Left ventricle myocardium inferior (tissue), 1 donor: Measurements from ENCODE around the gene SP2. TPM values are rescaled to one million over a fixed set of nuclear protein-coding genes. Genes with fewer than 3 reads are reported as not detected.

Source experiments
- DNase-seq: peaks from one replicate; pipeline ENCODE4 v3.0.0-alpha.2; 2020
- H3K27ac ChIP-seq: fragments of 200-600 bp; replicated peaks from 2 replicates; pipeline ENCODE4 v1.8.0; 2021
- H3K27me3 ChIP-seq: fragments of 200-600 bp; 2 replicates; pipeline ENCODE4 v1.8.0; 2021; ENCODE audit warnings: low read depth
- H3K36me3 ChIP-seq: fragments of 200-600 bp; 2 replicates; pipeline ENCODE4 v1.8.0; 2021
- H3K4me1 ChIP-seq: fragments of 200-600 bp; 2 replicates; pipeline ENCODE4 v1.8.0; 2021
- H3K4me3 ChIP-seq: fragments of 200-600 bp; 2 replicates; pipeline ENCODE4 v1.8.0; 2021; ENCODE audit warnings: mild to moderate bottlenecking, moderate library complexity
- H3K9me3 ChIP-seq: fragments of 200-600 bp; replicated peaks from 2 replicates; pipeline ENCODE4 v1.8.0; 2021
- intact Hi-C: fragments of 100-400 bp; cut with micrococcal nuclease; formaldehyde crosslinking; loops from one replicate; pipeline ENCODE4 v1.11.0; 2022
- total RNA-seq: library from RNA; stranded (reverse); fragmentation: NEBNext Ultra II Directional; extraction: Animal tissue kit (Norgen Biotek cat#: 25700); gene quantifications from one replicate; pipeline ENCODE4 v1.2.1, GENCODE V29; 2021
- TF ChIP-seq, protein P1 (sequence below): fragments of 200-600 bp; IDR thresholded peaks from 2 replicates; pipeline ENCODE4 v1.8.0; 2021; ENCODE audit warnings: antibody characterized with exemption, mild to moderate bottlenecking, borderline replicate concordance
- donor health status: DM: no; HTN: yes; CAD: no; lungs with severe emphysema.

SP2 gene
- total RNA-seq, 1 donor from 2014 or later, result 13.9 TPM

DNA sequence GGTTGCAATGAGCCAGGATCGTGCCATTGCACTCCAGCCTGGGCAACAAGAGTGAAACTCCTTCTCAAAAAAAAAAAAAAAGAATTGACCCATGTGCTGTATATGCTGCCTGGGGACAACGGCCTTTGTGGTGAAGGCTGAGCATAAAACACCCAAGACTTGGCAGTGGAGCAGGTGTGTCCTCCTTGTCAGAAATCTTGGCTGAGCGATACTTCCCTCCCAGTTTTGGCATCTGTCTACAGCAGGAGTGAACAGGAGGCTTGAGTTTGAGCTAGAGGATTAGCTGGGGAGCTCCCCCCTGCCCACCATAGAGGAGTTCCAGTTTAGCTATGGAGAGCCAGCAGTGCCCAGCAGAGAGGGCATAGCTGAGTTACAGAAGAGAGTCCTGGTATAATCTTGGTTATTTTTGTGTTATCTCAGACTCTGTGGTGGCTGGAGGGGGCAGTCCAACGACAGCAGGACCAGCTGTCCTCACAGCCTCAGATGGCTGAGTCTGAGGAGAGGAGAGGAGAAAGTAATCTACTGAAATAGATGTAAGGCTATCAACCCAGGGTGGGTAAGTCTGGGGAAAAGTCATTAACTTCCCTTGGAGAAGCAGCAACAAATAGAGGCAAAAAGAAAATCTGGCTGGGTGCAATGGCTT is 18.4 kb downstream of the SP2 start:
- TF ChIP-seq, protein P1, sequence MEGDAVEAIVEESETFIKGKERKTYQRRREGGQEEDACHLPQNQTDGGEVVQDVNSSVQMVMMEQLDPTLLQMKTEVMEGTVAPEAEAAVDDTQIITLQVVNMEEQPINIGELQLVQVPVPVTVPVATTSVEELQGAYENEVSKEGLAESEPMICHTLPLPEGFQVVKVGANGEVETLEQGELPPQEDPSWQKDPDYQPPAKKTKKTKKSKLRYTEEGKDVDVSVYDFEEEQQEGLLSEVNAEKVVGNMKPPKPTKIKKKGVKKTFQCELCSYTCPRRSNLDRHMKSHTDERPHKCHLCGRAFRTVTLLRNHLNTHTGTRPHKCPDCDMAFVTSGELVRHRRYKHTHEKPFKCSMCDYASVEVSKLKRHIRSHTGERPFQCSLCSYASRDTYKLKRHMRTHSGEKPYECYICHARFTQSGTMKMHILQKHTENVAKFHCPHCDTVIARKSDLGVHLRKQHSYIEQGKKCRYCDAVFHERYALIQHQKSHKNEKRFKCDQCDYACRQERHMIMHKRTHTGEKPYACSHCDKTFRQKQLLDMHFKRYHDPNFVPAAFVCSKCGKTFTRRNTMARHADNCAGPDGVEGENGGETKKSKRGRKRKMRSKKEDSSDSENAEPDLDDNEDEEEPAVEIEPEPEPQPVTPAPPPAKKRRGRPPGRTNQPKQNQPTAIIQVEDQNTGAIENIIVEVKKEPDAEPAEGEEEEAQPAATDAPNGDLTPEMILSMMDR, result no peak
- intact Hi-C loops, result no loop called here
- Histone ChIP-seq H3K27me3 (no peaks in the 10 kb centered on the region), H3K36me3 (peaks cover 12% of the 10 kb centered on the region), H3K9me3 (no peaks in the 10 kb centered on the region), H3K27ac (peak overlapping the region; percentile 71), H3K4me3 (no peak overlapping the region), H3K4me1 (peaks cover 47% of the 10 kb centered on the region)
- no peak for DNase-seq

DNA sequence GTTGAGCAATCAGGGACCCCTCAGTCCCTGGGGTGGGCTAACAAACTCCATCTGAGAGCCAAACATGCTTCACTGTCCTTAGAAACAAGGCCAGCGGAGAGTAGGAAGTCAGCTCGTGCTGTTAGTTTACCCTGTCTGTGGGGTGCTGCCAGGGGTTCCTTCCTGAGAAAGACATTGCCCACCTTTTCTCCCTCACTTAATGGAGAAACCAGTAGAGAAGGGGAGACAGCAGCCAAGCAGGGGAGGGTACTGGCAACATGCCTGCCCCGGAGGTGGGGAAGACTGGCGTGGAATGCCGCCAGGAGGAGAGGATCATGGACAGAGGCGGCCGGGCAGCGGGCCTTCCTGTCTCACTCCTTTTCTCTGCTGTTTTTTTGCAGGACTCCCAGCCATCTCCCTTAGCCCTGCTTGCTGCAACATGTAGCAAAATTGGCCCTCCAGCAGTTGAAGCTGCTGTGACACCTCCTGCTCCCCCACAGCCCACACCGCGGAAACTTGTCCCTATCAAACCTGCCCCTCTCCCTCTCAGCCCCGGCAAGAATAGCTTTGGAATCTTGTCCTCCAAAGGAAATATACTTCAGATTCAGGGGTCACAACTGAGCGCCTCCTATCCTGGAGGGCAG is 19.9 kb downstream of the SP2 start:
- no peaks in the 10 kb centered on the region for H3K9me3 ChIP-seq

DNA sequence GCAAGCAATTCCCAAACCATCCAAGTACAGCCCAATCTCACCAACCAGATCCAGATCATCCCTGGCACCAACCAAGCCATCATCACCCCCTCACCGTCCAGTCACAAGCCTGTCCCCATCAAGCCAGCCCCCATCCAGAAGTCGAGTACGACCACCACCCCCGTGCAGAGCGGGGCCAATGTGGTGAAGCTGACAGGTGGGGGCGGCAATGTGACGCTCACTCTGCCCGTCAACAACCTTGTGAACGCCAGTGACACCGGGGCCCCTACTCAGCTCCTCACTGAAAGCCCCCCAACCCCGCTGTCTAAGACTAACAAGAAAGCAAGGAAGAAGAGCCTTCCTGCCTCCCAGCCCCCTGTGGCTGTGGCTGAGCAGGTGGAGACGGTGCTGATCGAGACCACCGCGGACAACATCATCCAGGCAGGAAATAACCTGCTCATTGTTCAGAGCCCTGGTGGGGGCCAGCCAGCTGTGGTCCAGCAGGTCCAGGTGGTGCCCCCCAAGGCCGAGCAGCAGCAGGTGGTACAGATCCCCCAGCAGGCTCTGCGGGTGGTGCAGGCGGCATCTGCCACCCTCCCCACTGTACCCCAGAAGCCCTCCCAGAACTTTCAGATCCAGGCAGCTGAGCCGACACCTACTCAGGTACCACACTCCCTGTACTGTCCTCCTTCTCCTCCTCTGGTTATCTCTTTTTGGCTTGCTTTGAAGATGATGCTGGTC is 20.6 kb downstream of the SP2 start:
- Histone ChIP-seq H3K9me3 (no peaks in the 10 kb centered on the region), H3K4me3 (no peak overlapping the region), H3K4me1 (peaks cover 41% of the 10 kb centered on the region), H3K27ac (peak overlapping the region; percentile 71), H3K27me3 (no peaks in the 10 kb centered on the region), H3K36me3 (peaks cover 21% of the 10 kb centered on the region)
- TF ChIP-seq, protein P1, result no peak
- no peak for DNase-seq
- intact Hi-C loops, result no loop called here

More for the DNA sequence above, 19.9 kb downstream of the SP2 start:
- Histone ChIP-seq H3K36me3 (peaks cover 13% of the 10 kb centered on the region), H3K27ac (peak overlapping the region; percentile 71), H3K4me1 (peaks cover 41% of the 10 kb centered on the region), H3K4me3 (peak overlapping the region; percentile 3), H3K27me3 (no peaks in the 10 kb centered on the region)
- peak; percentile 73 for DNase-seq
- TF ChIP-seq, protein P1, result no peak
- intact Hi-C loops, result no loop called here

DNA sequence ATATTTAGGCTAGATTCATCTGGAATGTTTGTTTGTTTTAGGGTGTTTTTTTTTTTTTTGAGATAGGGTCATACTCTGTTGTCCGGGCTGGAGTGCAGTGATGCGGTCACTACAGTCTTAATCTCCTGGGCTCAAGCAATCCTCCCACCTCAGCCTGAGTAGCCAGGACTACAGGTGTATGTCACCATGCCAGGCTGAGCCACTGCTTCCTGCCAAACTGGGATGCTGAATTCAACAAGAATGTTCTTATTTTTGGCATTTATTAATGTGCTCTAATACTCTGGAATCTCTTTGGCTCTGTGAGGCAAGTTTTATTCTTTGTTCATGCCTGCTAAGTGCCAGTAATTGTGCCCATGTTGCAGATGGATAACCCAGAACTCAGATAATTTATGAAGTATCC is 21.5 kb downstream of the SP2 start:
- Histone ChIP-seq H3K4me1 (peaks cover 41% of the 10 kb centered on the region), H3K36me3 (peaks cover 28% of the 10 kb centered on the region), H3K27ac (no peak overlapping the region), H3K9me3 (no peaks in the 10 kb centered on the region), H3K27me3 (no peaks in the 10 kb centered on the region), H3K4me3 (no peak overlapping the region)
- TF ChIP-seq, protein P1, result no peak
- no peak for DNase-seq
- intact Hi-C loops, result no loop called here

DNA sequence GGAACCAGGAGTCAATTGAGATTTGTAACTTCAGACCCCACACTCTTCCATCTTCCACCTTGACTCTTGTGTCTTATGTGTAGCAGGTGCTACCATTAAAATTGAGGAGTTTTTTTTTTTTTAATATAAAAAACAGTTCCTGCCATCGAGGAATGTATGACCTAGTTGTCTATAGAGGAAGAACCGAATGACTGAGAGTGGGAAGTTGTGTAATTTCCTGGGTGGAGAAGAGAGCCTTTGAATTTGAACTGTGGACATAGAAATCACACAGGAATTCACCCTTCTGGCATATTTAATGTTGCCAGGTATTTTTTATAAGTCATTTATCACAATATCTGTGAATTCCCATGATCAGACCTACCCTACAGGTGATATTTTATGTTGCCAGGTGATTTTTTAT is 22.0 kb downstream of the SP2 start:
- H3K27ac ChIP-seq, result no peak overlapping the region
- TF ChIP-seq, protein P1, result no peak
- H3K27me3 ChIP-seq, result no peaks in the 10 kb centered on the region
- peaks cover 32% of the 10 kb centered on the region for H3K36me3 ChIP-seq
- no peak for DNase-seq
- H3K9me3 ChIP-seq, result no peaks in the 10 kb centered on the region
- no peak overlapping the region for H3K4me3 ChIP-seq
- intact Hi-C loops, result no loop called here
- H3K4me1 ChIP-seq, result peaks cover 41% of the 10 kb centered on the region
